ENCODE results near the gene NCS1.
"Not testable (repeated sequence)": the region's sequence is repeated elsewhere in the genome, so short reads cannot be mapped to it uniquely, and the experiment has no call there.

Gene NCS1

DNA sequence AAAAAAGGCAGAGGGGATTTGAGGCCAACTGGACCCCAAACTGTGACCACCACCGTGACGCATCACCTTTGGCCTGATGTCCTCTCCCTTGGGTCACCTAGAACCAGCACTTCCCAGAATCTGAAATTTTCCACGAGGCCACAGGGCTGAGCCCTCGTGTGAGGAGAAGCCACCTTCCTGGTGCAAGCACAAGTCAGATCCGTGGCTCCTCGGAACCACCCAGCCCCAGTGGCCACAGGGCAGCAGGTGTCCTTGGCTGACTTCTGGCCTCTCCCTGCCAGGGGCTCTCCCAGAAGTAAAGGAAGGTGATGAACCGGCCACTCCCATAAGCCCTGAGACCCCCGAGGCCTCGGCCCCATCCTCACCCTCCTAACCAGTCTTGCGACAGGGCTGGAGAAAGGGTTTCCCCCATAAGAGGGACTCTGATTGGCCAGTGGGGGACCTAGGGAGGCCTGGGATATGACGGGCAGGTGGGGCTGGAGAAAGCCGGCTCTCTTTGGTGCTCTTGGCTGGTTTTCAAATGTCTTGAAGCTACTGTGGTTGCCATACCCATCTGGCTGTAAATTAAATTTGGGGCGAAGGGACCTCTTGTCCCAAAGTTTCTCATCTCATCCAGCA lies 72.5 kb downstream of the NCS1 start:
- no peak for DNase-seq (ENCODE audit: low read depth, low spot score)
- in situ Hi-C loops (cut with HindIII; ENCODE audit: low sequenced_read_pairs) = no loop called here
- TF ChIP-seq, protein P1, sequence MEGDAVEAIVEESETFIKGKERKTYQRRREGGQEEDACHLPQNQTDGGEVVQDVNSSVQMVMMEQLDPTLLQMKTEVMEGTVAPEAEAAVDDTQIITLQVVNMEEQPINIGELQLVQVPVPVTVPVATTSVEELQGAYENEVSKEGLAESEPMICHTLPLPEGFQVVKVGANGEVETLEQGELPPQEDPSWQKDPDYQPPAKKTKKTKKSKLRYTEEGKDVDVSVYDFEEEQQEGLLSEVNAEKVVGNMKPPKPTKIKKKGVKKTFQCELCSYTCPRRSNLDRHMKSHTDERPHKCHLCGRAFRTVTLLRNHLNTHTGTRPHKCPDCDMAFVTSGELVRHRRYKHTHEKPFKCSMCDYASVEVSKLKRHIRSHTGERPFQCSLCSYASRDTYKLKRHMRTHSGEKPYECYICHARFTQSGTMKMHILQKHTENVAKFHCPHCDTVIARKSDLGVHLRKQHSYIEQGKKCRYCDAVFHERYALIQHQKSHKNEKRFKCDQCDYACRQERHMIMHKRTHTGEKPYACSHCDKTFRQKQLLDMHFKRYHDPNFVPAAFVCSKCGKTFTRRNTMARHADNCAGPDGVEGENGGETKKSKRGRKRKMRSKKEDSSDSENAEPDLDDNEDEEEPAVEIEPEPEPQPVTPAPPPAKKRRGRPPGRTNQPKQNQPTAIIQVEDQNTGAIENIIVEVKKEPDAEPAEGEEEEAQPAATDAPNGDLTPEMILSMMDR (IDR thresholded peaks at IDR 0.05; ENCODE audit: low read depth, low read length) = no peak
- no peak overlapping the region for H3K4me3 ChIP-seq (ENCODE audit: low read depth, low read length)

DNA sequence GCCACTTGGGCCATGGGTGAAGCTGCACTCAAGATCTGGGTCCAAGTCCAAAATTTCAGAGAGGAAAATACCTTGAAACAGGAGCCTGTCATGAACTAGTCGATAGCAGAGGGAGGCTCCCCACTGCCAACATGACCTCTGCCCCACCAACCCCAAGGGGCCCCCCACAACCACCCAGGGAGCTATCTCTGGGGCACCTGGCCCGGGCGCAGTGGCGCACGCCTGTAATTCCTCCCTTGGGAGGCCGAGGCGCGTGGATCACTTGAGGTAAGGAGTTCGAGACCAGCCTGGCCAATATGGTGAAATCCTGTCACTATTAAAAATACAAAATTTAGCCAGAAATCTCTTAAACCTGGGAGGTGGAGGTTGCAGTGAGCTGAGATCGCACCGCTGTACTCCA lies 73.3 kb downstream of the NCS1 start:
- no peak for DNase-seq (ENCODE audit: low read depth, low spot score)
- in situ Hi-C loops (cut with HindIII; ENCODE audit: low sequenced_read_pairs) = no loop called here
- H3K4me3 ChIP-seq (ENCODE audit: low read depth, low read length) = no peak overlapping the region
- TF ChIP-seq, protein P1 (IDR thresholded peaks at IDR 0.05; ENCODE audit: low read depth, low read length) = no peak

DNA sequence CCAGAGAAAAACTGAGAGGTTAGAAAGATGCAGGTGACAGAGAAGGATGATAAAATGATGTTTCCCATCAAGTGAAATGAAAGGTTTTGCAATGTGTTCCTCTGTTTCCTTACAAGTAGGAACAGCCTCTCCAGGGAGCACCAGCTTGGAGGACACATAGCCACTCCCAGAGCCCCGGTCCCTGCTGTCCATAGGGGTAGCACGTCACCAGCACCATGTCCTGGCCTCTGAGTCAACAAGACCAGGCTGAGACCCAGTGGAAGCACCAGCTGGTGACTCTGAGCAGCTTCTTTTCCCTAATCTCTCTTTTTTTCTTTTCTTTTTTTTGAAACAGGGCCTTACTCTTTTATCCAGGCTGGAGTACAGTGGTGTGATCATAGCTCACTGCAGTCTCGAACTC lies 73.9 kb downstream of the NCS1 start:
- DNase-seq (ENCODE audit: low read depth, low spot score) = no peak
- in situ Hi-C loops (cut with HindIII; ENCODE audit: low sequenced_read_pairs) = no loop called here
- no peak overlapping the region for H3K4me3 ChIP-seq (ENCODE audit: low read depth, low read length)
- TF ChIP-seq, protein P1 (IDR thresholded peaks at IDR 0.05; ENCODE audit: low read depth, low read length) = no peak

DNA sequence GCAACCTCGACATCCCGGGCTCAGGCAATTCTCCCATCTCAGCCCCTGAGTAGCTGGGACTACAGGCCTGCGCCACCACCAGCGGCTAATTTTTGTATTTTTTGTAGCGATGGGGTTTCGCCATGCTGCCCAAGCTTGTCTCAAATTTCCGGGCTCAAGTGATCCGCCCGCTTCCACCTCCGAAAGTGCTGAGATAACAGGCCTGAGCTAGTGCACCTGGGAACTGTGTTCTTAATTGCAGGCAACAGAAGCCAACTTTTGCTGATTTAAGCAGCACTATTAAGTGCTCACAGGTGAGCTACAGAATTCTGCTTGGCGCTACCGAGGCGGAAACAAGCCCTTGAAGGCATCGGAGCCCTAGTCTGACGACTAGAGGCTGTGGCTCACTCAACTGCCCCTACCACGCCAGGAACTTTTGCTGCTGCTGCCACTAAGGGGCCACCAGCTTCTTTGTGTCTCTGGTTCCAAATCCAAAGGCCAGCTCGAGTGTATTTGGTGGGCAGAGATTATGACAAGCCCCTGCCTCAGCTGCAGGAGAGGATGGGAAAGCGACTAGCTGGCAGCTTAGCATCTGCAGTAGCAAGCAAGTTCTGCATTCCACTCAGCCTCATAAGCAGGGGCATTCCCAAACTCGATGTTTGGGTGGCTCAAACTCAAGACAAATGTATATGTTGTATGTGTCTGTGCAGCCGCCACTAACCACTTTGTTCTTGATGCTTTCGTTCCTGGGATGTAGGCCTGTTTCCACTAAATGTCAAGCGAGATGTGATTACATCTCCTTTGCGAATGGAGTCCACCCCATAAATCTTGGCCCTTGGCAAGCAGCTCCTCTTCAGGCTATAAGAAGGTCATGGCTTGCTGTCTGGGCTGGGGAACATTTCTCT lies 82.8 kb downstream of the NCS1 start:
- no peak for DNase-seq (ENCODE audit: low read depth, low spot score)
- TF ChIP-seq, protein P1 (IDR thresholded peaks at IDR 0.05; ENCODE audit: low read depth, low read length) = no peak
- in situ Hi-C loops (cut with HindIII; ENCODE audit: low sequenced_read_pairs) = no loop called here
- H3K4me3 ChIP-seq (ENCODE audit: low read depth, low read length) = no peak overlapping the region

DNA sequence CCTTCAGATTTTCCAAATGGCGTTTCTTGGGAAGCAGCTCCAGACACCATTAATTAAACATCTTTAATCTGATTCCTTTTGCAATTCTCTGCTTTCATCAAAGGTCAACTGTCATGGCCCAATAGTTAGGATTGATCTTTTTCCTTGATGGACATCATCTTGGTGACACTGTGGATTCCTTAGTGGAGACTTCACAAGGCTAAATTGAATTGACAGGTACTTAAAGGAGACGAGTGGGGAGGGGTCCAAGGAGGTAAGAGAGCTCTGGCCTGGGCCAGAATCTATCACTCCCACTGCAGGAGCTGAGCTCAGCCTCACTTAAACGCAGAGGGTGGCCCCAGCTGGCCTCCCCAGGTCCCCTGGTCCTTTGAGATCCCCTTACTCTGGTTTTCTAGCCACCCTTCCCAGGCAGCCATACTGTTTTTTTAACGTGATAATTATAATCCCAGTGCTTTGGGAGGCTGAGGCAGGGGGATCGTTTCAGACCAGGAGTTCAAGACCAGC lies 83.5 kb downstream of the NCS1 start:
- DNase-seq (ENCODE audit: low read depth, low spot score) = no peak
- TF ChIP-seq, protein P1 (IDR thresholded peaks at IDR 0.05; ENCODE audit: low read depth, low read length) = no peak
- in situ Hi-C loops (cut with HindIII; ENCODE audit: low sequenced_read_pairs) = no loop called here
- no peak overlapping the region for H3K4me3 ChIP-seq (ENCODE audit: low read depth, low read length)

DNA sequence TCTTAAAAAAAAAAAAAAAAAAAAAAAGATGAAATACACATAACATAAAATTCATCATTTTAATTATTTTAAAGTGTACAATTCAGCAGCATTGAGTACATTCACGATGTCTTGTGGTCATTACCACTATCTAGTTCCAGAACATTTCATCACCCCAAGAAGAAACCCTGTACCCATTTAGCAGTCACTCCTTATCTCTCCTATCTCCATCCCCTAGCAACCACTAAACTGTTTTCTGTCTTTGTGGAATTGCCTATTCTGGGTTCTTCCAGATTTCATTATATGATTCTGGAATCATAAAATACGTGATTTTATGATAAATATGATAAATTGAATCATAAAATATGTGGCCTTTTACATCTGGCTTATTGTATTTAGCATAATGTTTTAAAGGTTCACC lies 84.4 kb downstream of the NCS1 start:
- H3K4me3 ChIP-seq (ENCODE audit: low read depth, low read length) = no peak overlapping the region
- DNase-seq (ENCODE audit: low read depth, low spot score) = no peak
- TF ChIP-seq, protein P1 (IDR thresholded peaks at IDR 0.05; ENCODE audit: low read depth, low read length) = no peak
- in situ Hi-C loops (cut with HindIII; ENCODE audit: low sequenced_read_pairs) = no loop called here

DNA sequence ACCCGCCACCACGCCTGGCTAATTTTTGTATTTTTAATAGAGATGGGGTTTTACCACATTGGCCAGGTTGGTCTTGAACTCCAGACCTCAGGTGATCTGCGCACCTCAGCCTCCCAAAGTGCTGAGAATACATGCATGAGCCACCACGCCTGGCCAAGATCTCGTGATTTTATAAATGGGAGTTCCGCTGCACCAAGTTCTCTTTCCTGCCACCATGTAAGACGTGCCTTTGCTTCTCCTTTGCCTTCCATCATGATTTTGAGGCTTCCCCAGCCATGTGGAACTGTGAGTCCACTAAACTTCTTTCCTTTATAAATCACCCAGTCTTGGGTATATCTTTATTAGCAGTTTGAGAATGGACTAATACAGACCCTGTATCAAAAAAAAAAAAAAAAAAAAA lies 85.9 kb downstream of the NCS1 start:
- in situ Hi-C loops (cut with HindIII; ENCODE audit: low sequenced_read_pairs); H3K4me3 ChIP-seq (ENCODE audit: low read depth, low read length); DNase-seq (ENCODE audit: low read depth, low spot score): not testable (repeated sequence)

Data from astrocyte of the spinal cord (primary cell).